ENCODE measurements around the gene HDAC4.

- TF ChIP-seq EZH2 (IDR thresholded peaks at IDR 0.05; ENCODE audit: low read depth, low read length, severe bottlenecking) (no peak), USF2 (IDR thresholded peaks at IDR 0.05; ENCODE audit: low read length) (no peak), HDAC6 (IDR thresholded peaks at IDR 0.05; ENCODE audit: low read depth, low read length) (no peak), ZNF274 (IDR thresholded peaks at IDR 0.05; ENCODE audit: borderline replicate concordance, extremely low read depth, low read length) (no peak), CTCF (IDR thresholded peaks at IDR 0.05; ENCODE audit: control extremely low read depth in 1 of 3, insufficient read depth in 1 of 3, low read depth in 1 of 3, low read length in 3 of 3) (no peak)
Observed at GRCh38 chr2:239002954-239003623, 397.7 kb downstream of the HDAC4 start.

All from H1 (cell line).